Fibroblast of villous mesenchyme (primary cell): ENCODE measurements around the gene OR2D2. TPM values are rescaled to one million over a fixed set of nuclear protein-coding genes. Genes with fewer than 3 reads are reported as not detected.

Source experiments
- DNase-seq: peaks from one replicate; pipeline ENCODE4 v3.0.0-alpha.2; 2010; ENCODE audit warnings: low read depth
- H3K4me3 ChIP-seq: 2 replicates; pipeline ENCODE4 v1.5.1; 2011; ENCODE audit warnings: low read depth, mild to moderate bottlenecking, low read length
- total RNA-seq: library from RNA; depleted of rRNA; stranded (reverse); fragments of >200 nt; gene quantifications from 2 replicates; pipeline ENCODE4 v1.2.3, GENCODE V29; 2012
- TF ChIP-seq, protein P1 (sequence below): IDR thresholded peaks from 2 replicates; pipeline ENCODE4 v1.5.1; 2012; ENCODE audit warnings: low read depth, mild to moderate bottlenecking, low read length; ENCODE audit not compliant: insufficient read depth

The OR2D2 gene
- total RNA-seq, 1 donor: 0.86 TPM

DNA sequence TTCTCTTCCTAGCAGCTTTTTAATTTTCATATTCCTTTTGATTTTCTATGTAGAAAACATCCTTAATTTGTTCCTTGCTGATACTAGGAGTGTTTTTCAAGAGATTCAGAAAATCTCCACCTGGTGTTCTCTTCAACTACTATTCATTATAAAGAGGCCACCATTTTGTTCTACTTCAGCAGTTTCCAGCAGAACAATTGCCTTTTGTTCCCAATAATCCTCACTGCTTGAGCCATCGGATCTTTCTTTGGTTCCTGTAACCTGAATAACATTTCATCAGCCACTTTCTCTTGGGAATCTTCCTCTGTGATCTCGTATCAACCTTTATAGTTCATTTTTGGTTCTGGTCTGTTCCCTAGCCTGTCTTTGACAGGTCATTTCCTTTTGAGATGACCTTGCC lies 48.6 kb downstream of the OR2D2 start:
- DNase-seq: no peak
- no peak overlapping the region for H3K4me3 ChIP-seq
- TF ChIP-seq, protein P1, sequence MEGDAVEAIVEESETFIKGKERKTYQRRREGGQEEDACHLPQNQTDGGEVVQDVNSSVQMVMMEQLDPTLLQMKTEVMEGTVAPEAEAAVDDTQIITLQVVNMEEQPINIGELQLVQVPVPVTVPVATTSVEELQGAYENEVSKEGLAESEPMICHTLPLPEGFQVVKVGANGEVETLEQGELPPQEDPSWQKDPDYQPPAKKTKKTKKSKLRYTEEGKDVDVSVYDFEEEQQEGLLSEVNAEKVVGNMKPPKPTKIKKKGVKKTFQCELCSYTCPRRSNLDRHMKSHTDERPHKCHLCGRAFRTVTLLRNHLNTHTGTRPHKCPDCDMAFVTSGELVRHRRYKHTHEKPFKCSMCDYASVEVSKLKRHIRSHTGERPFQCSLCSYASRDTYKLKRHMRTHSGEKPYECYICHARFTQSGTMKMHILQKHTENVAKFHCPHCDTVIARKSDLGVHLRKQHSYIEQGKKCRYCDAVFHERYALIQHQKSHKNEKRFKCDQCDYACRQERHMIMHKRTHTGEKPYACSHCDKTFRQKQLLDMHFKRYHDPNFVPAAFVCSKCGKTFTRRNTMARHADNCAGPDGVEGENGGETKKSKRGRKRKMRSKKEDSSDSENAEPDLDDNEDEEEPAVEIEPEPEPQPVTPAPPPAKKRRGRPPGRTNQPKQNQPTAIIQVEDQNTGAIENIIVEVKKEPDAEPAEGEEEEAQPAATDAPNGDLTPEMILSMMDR: no peak

GRCh38 chr11:6841694-6842093 lies 50.6 kb downstream of the OR2D2 start:
- DNase-seq: no peak
- TF ChIP-seq, protein P1: no peak
- no peak overlapping the region for H3K4me3 ChIP-seq

Other genes with a start within 250 kb of the OR2D2 start
- 33.7 and 63.8 TPM in 2 replicates for gene DCHS1, start 236.7 kb downstream of the OR2D2 start, total RNA-seq
- 58.6 and 70.0 TPM in 2 replicates for gene MRPL17, start 209.2 kb downstream of the OR2D2 start, total RNA-seq
- under 0.01 and 0.32 TPM in 2 replicates for gene OR2AG2, start 120.5 kb downstream of the OR2D2 start, total RNA-seq
- not detected in 2 replicates for gene OR2AG1, start 109.5 kb downstream of the OR2D2 start, total RNA-seq
- 0.32 and 0.43 TPM in 2 replicates for gene OR6A2, start 92.8 kb downstream of the OR2D2 start, total RNA-seq
- not detected in 2 replicates for gene OR10A5, start 46.8 kb downstream of the OR2D2 start, total RNA-seq
- gene OR10A2, start 29.4 kb downstream of the OR2D2 start, total RNA-seq: not detected in 2 replicates
- gene OR10A4, start 15.9 kb downstream of the OR2D2 start, total RNA-seq: not detected in 2 replicates
- gene OR2D3, start 28.5 kb upstream of the OR2D2 start, total RNA-seq: not detected in 2 replicates
- gene ZNF215, start 33.9 kb upstream of the OR2D2 start, total RNA-seq: 6.5 and 7.1 TPM in 2 replicates
- gene ZNF214, start 127.8 kb upstream of the OR2D2 start, total RNA-seq: 2.6 and 3.2 TPM in 2 replicates
- gene NLRP14, start 128.0 kb upstream of the OR2D2 start, total RNA-seq: under 0.01 and 0.32 TPM in 2 replicates
- under 0.01 TPM in 1 of 2 replicates, not detected in the other for gene RBMXL2, start 196.5 kb upstream of the OR2D2 start, total RNA-seq